H1 (cell line): Measurements from ENCODE around the gene CD300LB.

ENCODE experiments used
- CREB1 ChIP-seq: IDR thresholded peaks from 2 replicates; pipeline ENCODE4 v1.6.1; 2012; ENCODE audit warnings: inconsistent platforms
- MAX ChIP-seq: IDR thresholded peaks from 2 replicates; pipeline ENCODE4 v1.6.1; 2012; ENCODE audit warnings: inconsistent platforms
- NRF1 ChIP-seq: IDR thresholded peaks from 2 replicates; pipeline ENCODE4 v1.6.1; 2011; ENCODE audit warnings: mild to moderate bottlenecking, low read depth, low read length, improper control_type of control experiment
- POLR2A ChIP-seq, 2 experiments: IDR thresholded peaks; 1 replicate in 1 of 2; 2 replicates in 1 of 2; pipeline ENCODE4 v1.6.1; 2011; ENCODE audit warnings: low read depth in 2 of 2, low read length in 2 of 2, mild to moderate bottlenecking in 2 of 2; ENCODE audit errors: control extremely low read depth in 1 of 2
- RXRA ChIP-seq: IDR thresholded peaks from 2 replicates; pipeline ENCODE4 v1.6.1; 2011; ENCODE audit warnings: low read depth, mild to moderate bottlenecking, low read length, moderate library complexity; ENCODE audit not compliant: insufficient read depth
- SIN3A ChIP-seq, 2 experiments: IDR thresholded peaks in 1 of 2; conservative IDR thresholded peaks in 1 of 2; 2 replicates each; pipeline ENCODE4 v1.6.1; 2011 to 2012; ENCODE audit warnings: low read length in 2 of 2, improper control_type of control experiment in 1 of 2, low read depth in 1 of 2, mild to moderate bottlenecking in 1 of 2
- TCF12 ChIP-seq: IDR thresholded peaks from 2 replicates; pipeline ENCODE4 v1.6.1; 2011; ENCODE audit warnings: low read depth, mild to moderate bottlenecking, low read length
- TF ChIP-seq, protein P1 (sequence below), 3 experiments: IDR thresholded peaks; 1 replicate in 2 of 3; 2 replicates in 1 of 3; pipeline versions ENCODE4 v1.5.1 to v1.6.1; 2011; ENCODE audit warnings: low read length in 3 of 3, mild to moderate bottlenecking in 3 of 3, inconsistent platforms in 2 of 3, low read depth in 1 of 3, moderate library complexity in 1 of 3; ENCODE audit not compliant: insufficient read depth in 1 of 3; ENCODE audit errors: control extremely low read depth in 1 of 3

GRCh38 chr17:74472890-74473289 is 58.4 kb downstream of the CD300LB start:
- TF ChIP-seq, protein P1, sequence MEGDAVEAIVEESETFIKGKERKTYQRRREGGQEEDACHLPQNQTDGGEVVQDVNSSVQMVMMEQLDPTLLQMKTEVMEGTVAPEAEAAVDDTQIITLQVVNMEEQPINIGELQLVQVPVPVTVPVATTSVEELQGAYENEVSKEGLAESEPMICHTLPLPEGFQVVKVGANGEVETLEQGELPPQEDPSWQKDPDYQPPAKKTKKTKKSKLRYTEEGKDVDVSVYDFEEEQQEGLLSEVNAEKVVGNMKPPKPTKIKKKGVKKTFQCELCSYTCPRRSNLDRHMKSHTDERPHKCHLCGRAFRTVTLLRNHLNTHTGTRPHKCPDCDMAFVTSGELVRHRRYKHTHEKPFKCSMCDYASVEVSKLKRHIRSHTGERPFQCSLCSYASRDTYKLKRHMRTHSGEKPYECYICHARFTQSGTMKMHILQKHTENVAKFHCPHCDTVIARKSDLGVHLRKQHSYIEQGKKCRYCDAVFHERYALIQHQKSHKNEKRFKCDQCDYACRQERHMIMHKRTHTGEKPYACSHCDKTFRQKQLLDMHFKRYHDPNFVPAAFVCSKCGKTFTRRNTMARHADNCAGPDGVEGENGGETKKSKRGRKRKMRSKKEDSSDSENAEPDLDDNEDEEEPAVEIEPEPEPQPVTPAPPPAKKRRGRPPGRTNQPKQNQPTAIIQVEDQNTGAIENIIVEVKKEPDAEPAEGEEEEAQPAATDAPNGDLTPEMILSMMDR (IDR thresholded peaks at IDR 0.05; ENCODE audit: control extremely low read depth in 1 of 3, insufficient read depth in 1 of 3, low read depth in 1 of 3, low read length in 3 of 3) = no peak
- no peak for TF ChIP-seq POLR2A (IDR thresholded peaks at IDR 0.05; ENCODE audit: control extremely low read depth in 1 of 2, low read depth in 2 of 2, low read length in 2 of 2)
- TF ChIP-seq SIN3A (conservative IDR thresholded peaks at IDR 0.05 in 1 of 2, IDR thresholded peaks at IDR 0.05 in 1 of 2; ENCODE audit: low read depth in 1 of 2, low read length in 2 of 2) = no peak
- TF ChIP-seq CREB1 = no peak
- no peak for TF ChIP-seq MAX
- no peak for TF ChIP-seq NRF1
- no peak for TF ChIP-seq TCF12
- TF ChIP-seq RXRA = no peak
